ENCODE measurements around the gene ATG5. TPM values are rescaled to one million over a fixed set of nuclear protein-coding genes. Genes with fewer than 3 reads are reported as not detected.

Gene ATG5
- total RNA-seq, 4 donors from 2014 or later: 25.3 to 47.8 (median 35.2) TPM

DNA sequence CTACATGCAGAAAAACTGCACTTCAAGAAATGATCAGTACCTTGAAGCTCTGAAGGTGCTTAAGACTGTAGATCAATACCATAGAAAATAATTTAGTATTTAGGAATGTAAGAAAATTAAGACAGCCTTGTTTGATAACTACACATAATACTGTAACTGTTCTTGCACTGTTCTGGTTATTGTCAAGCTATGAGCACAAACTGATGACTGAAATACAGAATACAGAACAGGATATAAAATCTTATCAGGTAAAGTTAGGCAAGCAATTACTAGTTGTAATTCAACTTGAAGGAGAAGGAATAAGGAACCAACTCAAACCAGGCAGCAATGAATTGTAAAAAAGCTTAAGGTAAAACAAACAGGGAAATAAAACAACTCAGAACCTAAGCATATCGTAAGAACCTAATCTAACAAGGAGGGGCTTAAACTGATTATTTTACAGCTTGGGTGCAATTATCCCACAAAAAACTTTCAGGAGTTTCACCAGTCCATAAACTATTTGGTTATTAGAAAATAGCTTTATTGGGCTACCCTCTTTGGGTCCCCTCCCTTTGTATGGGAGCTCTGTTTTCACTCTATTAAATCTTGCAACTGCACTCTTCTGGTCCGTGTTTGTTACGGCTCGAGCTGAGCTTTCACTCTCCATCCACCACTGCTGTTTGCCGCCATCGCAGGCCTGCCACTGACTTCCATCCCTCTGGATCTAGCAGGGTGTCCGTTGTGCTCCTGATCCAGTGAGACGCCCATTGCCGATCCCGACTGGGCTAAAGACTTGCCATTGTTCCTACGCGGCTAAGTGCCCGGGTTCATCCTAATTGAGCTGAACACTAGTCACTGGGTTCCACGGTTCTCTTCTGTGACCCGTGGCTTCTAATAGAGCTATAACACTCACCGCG lies 97.7 kb downstream of the ATG5 start:
- Histone ChIP-seq H3K9me3 (no peaks in the 10 kb centered on the region), H3K36me3 (no peaks in the 10 kb centered on the region), H3K27ac (replicated peaks in 1 of 4) (no peak overlapping the region), H3K4me1 (no peaks in the 10 kb centered on the region), H3K27me3 (no peaks in the 10 kb centered on the region), H3K4me3 (no peak overlapping the region)
- 98% methylated on average over 14 of the region's 17 CpGs for WGBS
- TF ChIP-seq POLR2A (IDR thresholded peaks at IDR 0.05; ENCODE audit: low read depth): no peak
- TF ChIP-seq, protein P1, sequence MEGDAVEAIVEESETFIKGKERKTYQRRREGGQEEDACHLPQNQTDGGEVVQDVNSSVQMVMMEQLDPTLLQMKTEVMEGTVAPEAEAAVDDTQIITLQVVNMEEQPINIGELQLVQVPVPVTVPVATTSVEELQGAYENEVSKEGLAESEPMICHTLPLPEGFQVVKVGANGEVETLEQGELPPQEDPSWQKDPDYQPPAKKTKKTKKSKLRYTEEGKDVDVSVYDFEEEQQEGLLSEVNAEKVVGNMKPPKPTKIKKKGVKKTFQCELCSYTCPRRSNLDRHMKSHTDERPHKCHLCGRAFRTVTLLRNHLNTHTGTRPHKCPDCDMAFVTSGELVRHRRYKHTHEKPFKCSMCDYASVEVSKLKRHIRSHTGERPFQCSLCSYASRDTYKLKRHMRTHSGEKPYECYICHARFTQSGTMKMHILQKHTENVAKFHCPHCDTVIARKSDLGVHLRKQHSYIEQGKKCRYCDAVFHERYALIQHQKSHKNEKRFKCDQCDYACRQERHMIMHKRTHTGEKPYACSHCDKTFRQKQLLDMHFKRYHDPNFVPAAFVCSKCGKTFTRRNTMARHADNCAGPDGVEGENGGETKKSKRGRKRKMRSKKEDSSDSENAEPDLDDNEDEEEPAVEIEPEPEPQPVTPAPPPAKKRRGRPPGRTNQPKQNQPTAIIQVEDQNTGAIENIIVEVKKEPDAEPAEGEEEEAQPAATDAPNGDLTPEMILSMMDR (IDR thresholded peaks at IDR 0.05): no peak
- TF ChIP-seq EP300 (IDR thresholded peaks at IDR 0.05): no peak
- no peak for TF ChIP-seq POLR2AphosphoS5 (IDR thresholded peaks at IDR 0.05)
- intact Hi-C loops (cut with DNase I): no loop called here
- DNase-seq (ENCODE audit: extremely low spot score): no peak

DNA sequence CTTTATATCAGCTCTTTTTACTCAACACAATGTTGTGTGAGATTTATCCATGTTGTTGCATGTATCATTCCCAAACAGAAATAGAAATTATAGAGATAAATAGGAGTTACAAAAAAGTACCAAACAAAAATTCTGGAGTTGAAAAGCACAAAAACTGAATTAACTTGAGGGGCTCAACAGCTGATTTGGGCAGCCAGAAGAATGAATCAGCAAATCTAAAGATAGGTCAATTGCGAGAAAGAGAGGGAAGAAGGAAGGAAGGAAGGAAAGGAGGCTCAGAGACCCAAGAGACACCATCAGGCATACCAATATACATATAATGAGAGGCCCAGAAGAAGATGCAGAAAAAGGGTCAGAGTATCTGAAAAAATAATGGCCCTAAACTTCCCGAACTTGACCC lies 98.9 kb downstream of the ATG5 start:
- Histone ChIP-seq H3K4me1 (no peaks in the 10 kb centered on the region), H3K27me3 (no peaks in the 10 kb centered on the region), H3K9me3 (no peaks in the 10 kb centered on the region), H3K27ac (replicated peaks in 1 of 4) (no peak overlapping the region), H3K4me3 (no peak overlapping the region), H3K36me3 (no peaks in the 10 kb centered on the region)
- no peak for TF ChIP-seq POLR2A (IDR thresholded peaks at IDR 0.05; ENCODE audit: low read depth)
- no peak for TF ChIP-seq POLR2AphosphoS5 (IDR thresholded peaks at IDR 0.05)
- TF ChIP-seq, protein P1 (IDR thresholded peaks at IDR 0.05): no peak
- TF ChIP-seq EP300 (IDR thresholded peaks at IDR 0.05): no peak
- intact Hi-C loops (cut with DNase I): no loop called here
- WGBS: 85% methylated on average over 2 of the region's 2 CpGs
- no peak for DNase-seq (ENCODE audit: extremely low spot score)

DNA sequence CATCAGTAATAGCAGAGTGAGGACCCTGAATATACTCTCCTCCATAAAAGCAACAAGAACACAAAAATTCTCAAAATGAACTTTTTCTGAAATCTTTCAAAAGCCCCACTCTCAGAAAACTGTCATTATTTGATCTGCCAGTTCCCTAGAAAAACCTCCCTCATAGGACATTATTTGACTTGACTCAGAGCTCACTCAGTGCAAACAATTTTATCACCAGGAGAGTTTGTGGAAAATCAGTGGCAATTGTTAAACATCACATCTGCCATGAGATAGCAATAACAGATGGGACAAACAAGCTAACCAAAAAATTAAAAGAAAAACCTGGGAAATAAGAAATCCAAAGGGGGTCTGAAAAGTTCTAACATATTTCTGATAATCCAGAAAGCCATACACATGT lies 100.0 kb downstream of the ATG5 start:
- no peak for DNase-seq (ENCODE audit: extremely low spot score)
- TF ChIP-seq EP300 (IDR thresholded peaks at IDR 0.05) (no peak), POLR2A (IDR thresholded peaks at IDR 0.05; ENCODE audit: low read depth) (no peak), POLR2AphosphoS5 (IDR thresholded peaks at IDR 0.05) (no peak)
- TF ChIP-seq, protein P1 (IDR thresholded peaks at IDR 0.05): no peak
- Histone ChIP-seq H3K4me1 (no peaks in the 10 kb centered on the region), H3K4me3 (no peak overlapping the region), H3K27ac (replicated peaks in 1 of 4) (no peak overlapping the region), H3K27me3 (no peaks in the 10 kb centered on the region), H3K36me3 (no peaks in the 10 kb centered on the region), H3K9me3 (no peaks in the 10 kb centered on the region)
- intact Hi-C loops (cut with DNase I): no loop called here

DNA sequence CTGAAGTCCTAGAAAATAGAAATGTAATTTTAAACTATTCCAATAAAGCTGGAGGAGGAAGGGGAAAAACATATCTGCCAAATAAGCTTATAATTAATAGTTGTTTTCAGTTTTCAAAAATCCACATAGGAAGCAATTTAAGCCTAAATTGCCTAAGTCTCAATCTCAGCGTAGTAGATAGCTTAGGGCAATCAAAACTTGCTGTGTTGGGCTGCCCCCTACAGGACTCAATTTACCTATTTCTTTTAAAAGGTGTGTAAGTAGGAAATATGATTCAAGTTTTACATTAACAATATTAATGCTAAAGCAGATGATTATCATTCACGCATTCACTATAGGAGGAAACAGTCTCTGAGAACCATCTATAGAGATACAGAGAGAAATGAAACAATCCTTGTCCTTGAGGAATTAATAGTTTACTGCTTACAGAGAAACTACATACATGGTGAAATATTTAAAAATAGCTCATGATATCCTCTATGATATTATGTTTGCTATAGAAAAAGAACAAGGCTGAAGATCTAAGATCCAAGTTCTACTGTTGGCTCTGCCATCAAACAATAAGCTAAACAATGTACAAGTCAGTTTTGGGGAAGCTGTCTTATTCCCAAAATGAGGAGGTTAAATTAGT lies 102.1 kb downstream of the ATG5 start:
- intact Hi-C loops (cut with DNase I): loop anchor here (2.0 kb wide), 2 partner anchors 739 to 793 kb away; no protein-coding TSS in a partner anchor
- Histone ChIP-seq H3K9me3 (no peaks in the 10 kb centered on the region), H3K27me3 (no peaks in the 10 kb centered on the region), H3K36me3 (no peaks in the 10 kb centered on the region), H3K4me3 (no peak overlapping the region), H3K27ac (replicated peaks in 1 of 4) (no peak overlapping the region), H3K4me1 (no peaks in the 10 kb centered on the region)
- TF ChIP-seq, protein P1 (IDR thresholded peaks at IDR 0.05): peak; percentile 57 to 61 (median 57)
- TF ChIP-seq POLR2AphosphoS5 (IDR thresholded peaks at IDR 0.05) (no peak), EP300 (IDR thresholded peaks at IDR 0.05) (no peak), POLR2A (IDR thresholded peaks at IDR 0.05; ENCODE audit: low read depth) (no peak)
- WGBS: 52% methylated on average over 2 of the region's 2 CpGs
- no peak for DNase-seq (ENCODE audit: extremely low spot score)
